Measurements from ENCODE around the gene GRXCR2. TPM values are rescaled to one million over a fixed set of nuclear protein-coding genes. Genes with fewer than 3 reads are reported as not detected.

Gene GRXCR2
- total RNA-seq, 1 donor from 2014 or later = not detected

DNA sequence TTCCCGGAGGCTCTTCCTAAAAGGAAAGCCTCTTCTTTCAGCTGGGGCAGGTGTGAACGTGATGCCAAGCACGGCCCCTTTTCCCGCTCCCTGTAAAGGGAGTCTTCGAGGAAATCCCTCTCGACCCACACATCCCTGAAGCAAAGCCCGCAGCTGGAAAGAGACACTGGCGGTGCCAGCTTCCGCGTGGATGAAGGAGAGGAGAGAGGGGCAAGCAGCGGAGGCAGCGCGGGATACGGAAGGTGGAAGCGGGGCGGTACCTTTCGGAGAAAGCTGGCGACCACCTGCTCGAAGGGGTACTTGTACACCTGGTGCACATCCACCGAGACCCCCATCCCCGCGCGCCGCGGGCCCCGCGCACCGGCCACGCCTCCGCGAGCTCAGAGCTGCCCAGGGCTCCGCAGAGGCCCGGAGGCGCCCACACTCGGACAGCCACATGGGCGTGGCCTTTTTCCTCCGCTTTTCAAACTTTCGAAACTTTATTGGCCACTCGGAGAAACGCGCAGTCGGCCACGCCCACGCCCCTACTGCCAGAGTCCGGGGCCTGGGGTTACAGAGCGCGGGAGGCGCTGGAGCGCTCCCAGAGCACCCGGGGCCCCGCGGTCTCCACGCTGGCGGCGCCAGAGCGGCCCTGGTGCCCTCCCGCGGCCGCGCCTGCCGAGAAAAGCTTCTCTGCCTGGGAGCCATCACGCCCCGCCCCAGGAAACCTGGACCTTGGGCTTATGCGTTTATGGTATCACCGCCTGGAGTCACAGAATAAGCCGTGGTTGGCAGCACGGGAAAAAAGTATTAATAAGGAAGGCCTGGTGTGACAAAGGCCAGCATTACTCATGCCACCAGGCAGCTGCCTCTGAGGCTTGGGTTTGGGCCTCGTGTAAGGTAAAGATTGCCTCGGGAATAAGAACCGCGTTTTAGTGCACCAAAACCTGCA lies 37.6 kb downstream of the GRXCR2 start, which contains the start of gene PRELID2:
TSS of gene PRELID2 (minus strand) at position 426 of the 931 bp plus-strand sequence. CDS start at position 335, 91 bp downstream.
- DNase-seq = peak; percentile 96

DNA sequence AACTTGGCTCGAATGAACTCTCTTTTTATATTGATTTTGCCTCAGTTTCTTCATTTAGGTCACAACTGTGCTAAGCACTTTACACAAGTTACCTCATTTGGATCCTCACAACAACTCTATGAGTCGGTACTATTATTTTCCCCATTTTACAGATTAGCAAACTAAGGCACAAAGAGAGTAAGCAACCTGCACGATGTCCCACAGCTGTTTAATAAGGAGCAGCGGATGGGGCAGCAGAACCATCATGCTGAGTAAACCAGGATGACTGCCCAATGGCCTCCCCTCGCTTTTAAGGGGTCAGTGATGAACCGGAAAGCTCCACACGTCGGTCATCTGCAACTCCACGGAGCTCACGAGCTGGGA lies 38.3 kb downstream of the GRXCR2 start:
- no peak for DNase-seq

DNA sequence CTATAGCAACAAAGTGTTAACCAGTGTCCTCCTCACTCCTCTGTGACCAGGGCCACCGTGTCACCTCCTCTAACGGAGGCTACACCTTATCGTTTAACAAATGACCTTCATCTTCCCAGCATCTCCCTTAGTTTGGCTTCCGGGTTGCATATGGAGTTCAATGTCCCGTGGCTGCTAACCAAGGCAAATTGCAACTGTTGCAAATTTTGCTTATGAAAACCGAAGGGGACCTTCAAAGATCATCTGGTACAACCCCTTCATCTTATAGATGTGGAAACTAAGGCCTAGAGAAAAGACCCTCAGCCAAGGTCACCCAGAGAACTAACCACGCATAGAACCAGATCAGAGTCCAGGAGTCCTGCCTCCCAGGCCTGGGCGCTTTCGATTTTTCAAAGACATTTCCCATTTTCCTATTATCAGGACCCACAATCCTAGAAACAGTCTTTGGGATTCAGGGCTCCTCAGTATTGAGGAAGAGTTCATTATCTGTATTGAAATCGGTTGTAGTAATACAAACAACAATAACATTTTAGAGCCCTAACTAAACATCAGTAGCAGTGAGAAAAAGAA lies 39.1 kb downstream of the GRXCR2 start:
- DNase-seq = no peak

DNA sequence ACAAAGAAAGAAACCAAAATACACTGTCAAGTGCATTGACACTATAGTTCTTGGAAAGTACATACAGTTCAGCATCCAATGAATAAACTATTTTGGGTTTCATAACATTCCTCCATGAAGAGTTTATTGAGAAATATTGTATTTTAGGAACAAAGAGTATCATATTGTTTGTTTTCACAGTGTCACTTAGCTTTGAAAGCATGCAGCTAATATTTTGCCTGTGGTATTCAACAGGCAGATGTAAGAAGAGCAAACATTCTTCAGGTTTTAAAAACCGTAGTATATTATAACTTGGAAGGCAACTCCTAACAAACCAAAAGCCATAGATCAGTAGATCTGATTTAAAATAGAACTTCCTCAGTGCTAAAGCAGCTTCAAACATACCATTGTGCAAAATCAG lies 42.2 kb downstream of the GRXCR2 start:
- DNase-seq = no peak

DNA sequence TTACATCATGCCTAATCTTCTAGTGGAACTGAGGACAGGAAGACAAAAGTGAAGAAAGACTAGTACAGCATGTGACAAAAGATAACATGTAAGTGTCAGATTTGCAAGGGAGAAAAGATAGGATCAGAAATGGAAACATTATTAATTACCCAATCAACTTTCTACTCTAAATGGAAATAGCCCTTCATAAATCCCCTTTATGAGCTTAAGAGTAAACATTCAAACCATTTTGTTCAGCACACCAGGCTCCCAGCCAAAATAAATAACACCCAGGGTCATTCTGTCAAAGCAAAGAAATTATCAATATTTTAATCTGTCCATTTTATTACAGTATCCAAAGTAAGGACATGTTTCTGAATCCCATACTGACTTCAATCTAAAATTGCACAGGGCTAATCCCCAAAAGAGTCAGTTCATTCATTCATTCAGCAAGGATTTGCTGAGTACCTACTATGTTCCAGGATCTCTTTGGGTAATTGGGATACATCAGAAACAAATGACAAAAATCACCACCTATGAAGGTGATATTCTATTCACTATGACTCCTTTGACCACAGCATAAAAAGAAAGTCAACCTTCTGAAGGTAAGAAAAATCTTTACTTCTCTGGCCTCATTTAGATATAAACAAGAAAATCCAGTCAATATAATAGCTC lies 43.0 kb downstream of the GRXCR2 start:
- no peak for DNase-seq

DNA sequence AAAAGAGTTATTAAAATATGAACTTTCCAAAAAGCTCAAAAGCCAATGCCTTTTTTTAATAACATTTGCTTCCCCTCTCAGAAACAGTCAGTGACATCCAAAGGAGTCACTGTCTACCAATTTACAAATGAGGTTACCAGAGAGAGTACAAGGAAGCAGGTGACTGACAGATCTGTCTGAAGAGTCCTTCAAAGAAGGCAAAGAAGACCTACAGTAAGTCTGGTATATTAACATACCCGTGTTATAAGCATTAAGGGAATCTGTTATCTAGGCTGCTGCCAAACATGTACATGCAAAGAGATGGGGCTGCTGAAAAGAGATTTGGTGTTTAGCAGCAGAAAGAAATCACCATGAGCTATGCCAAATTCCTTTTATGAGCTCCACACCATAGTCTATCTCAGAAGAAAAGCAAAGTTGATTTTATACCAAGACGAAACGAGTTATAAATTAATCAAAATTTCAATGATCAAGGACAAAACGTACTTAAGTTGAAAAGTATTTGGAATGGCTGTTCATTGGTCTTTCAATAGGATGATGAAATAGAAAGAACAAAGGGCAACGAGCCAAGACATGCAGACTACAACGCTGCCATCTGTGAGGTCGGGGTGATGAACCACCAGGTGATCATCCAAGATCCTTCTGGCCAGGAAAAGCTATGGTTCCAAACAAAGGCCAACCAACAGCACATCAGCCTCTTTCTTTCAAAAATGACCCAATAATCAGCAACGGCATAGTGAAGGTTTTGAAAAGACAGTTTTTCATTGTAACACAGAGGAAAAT lies 45.7 kb downstream of the GRXCR2 start:
- no peak for DNase-seq

DNA sequence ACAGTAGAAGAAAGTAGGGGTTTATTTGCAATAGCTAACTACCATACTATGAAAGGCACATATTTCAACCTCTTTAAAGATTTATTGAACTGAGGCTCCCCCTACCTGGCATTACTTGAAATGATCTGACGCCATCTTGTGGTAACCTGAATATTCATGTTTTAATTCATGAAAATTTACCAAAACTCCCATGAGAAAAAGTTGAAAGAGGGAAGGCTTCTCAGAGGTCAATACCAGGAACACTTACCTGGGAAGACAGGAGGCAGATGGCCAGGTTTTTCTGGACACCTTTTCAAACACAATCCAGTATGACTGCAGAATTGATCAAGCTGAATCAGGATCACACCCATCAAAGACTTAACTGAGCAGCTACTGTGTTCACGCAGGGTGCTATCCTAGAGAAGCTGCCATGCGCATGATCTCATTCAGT lies 47.0 kb downstream of the GRXCR2 start:
- DNase-seq = peak; percentile 75

DNA sequence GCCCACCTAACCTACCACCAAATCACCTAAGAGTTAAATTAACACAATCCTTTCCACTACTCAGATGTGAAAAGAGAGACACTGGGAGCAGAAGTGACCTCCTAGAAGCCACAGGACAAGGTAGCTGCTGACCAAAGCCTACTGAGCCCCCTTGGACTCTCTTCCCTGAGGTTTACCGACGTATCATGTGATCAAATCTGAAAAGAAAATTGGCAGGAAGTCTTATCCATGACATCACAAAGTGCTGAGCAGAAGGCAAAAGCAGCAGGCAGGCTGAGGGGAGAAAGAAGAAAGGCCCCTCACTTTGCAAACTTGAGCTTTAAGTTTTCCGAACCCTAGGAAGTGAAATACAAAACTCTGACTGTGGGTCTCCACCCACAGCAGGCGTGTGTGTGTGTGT lies 48.8 kb downstream of the GRXCR2 start:
- DNase-seq = peak; percentile 22

DNA sequence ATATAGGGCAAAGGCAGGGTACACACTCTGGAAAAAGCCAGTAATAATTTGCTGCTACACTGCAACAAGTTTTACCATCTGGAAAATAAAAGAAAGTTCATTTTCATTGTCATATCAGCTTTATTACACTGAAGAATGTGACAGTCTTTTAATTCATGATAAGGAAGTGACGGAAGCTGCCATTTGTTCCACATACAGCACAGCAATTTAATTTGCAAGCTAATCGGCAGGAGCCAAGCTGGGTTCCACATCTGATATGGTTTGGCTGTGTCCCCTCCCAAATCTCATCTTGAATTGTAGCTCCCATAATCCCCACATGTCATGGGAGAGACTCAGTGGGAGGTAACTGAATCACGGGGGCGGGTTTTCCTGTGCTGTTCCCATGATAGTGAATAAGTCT lies 54.2 kb downstream of the GRXCR2 start:
- DNase-seq = no peak

DNA sequence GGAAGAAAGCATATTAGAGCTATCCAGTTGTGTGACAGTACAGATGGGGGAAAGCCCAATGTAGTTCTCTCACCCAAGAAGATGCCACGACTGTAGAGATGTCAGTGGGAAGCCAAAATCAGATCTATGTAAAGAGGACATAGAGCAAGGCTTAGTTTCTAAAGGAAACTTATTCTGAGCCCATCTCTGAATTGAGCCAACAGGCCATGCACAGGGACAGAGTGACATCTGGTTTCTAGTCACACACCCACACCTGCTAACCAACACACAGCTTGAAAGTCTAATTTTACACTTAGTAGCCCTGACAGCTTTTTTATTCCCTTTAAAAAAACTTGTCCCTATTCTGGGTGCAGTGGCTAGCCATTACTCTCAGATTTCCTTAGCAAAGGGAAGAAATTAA lies 59.9 kb downstream of the GRXCR2 start:
- DNase-seq = no peak

DNA sequence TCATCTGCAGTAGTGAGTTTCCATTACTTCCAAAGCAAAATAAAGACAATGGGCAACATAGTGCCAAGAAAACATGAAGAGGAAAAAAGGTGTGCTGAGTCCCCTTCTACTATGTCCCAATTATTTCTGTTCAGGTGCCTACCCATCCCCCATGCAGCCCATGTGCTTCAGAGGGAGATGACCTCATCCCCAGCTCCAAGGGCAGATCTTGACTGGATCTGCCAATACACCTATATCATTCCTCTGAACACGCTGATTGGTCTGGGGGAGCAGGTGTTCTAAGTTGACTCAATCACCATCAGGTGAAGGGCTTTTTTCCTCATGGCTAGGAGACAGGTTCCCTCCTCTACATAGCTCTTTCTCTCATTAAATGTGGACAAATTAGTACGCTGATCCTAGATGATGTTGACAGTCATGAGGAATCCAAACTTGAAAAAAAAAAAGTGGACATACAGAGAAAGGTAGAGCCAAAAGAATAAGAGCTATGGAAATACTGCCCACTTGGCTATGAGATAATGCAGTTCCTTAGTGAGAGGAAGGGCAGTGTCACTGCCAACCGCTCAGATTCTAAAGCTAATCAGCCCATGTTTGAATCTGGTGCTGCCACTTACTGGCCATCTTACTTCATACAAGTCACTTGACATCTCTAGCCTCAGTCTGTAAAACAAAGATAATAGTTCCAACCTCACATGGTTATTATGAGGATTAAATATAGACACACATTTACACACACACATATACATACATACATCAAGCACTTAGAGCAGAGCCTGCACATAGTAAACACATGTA lies 60.8 kb downstream of the GRXCR2 start:
- DNase-seq = peak; percentile 35

Other genes starting within 250 kb of the GRXCR2 start
- gene PRELID2, start 37.7 kb downstream of the GRXCR2 start, total RNA-seq = 38.0 TPM
- gene SH3RF2, start 63.6 kb upstream of the GRXCR2 start, total RNA-seq = 14.3 TPM
- gene PLAC8L1, start 232.6 kb upstream of the GRXCR2 start, total RNA-seq = not detected

Measured in tongue (tissue), 2 donors.